K562 (cell line): ENCODE measurements around the gene METTL24. TPM values are rescaled to one million over a fixed set of nuclear protein-coding genes. Genes with fewer than 3 reads are reported as not detected.

Experiments
- ATAC-seq: fragments of 200-7000 bp; cut with Tn5 transposase; 3 replicates; pipeline ENCODE4 v1.9.1; 2020; ENCODE audit warnings: moderate library complexity
- BruUV-seq: library from RNA; stranded (reverse); fragments of 400-500 nt; replicated peaks from 2 replicates; lab custom pipeline; 2021; lab: Mats Ljungman, UMichigan
- CTCF ChIA-PET: fragments of 300-600 bp; formaldehyde crosslinking; extraction: SDS; loops from one replicate; lab custom pipeline; 2021; ENCODE audit warnings: low intra/inter-chr PET ratio; lab: Yijun Ruan, JAX
- POLR2A ChIA-PET: fragments of 300-600, 350-650 bp; sonication (Branson Sonifier 250); formaldehyde crosslinking; extraction: SDS; loops from one replicate; lab custom pipeline; 2021; ENCODE audit warnings: antibody characterized with exemption, inconsistent platforms; lab: Yijun Ruan, JAX
- DNase-seq, 4 experiments: peaks; one replicate each; pipeline versions ENCODE4 v3.0.0 to v3.0.0-alpha.2; 2011 to 2018; ENCODE audit warnings: low spot score in 3 of 4, mixed read lengths in 3 of 4; ENCODE audit errors: extremely low read depth in 1 of 4
- FAIRE-seq: peaks from 2 replicates; lab custom pipeline; 2011; peaks lifted over from hg19 to GRCh38; lab: Jason Lieb, UNC
- H2AFZ ChIP-seq: 2 replicates; pipeline ENCODE4 v1.6.0; 2011; ENCODE audit warnings: low read depth, low read length, control low read depth, inconsistent platforms
- H3K27ac ChIP-seq: fragments of 200-600 bp; 3 replicates; pipeline ENCODE4 v1.8.0; 2011; ENCODE audit warnings: low read depth, mild to moderate bottlenecking, control low read depth, inconsistent platforms, low read length, moderate library complexity, mixed read lengths; ENCODE audit errors: extremely low read depth
- H3K27me3 ChIP-seq, 2 experiments: fragments of 300-600 bp in 1 of 2; 2 replicates in 1 of 2; 3 replicates in 1 of 2; pipeline versions ENCODE4 v1.6.0 to v1.8.0; 2011; ENCODE audit warnings: inconsistent platforms in 2 of 2, low read length in 2 of 2, mild to moderate bottlenecking in 1 of 2, mixed read lengths in 1 of 2, moderate library complexity in 1 of 2; ENCODE audit not compliant: control insufficient read depth in 2 of 2, insufficient read depth in 2 of 2
- H3K36me3 ChIP-seq: fragments of 300-600 bp; 3 replicates; pipeline ENCODE4 v1.8.0; 2011; ENCODE audit warnings: mild to moderate bottlenecking, low read length, inconsistent platforms; ENCODE audit not compliant: control insufficient read depth, insufficient read depth
- H3K4me1 ChIP-seq, 2 experiments: fragments of 200-600 bp in 1 of 2; replicated peaks in 1 of 2; 2 replicates in 1 of 2; 3 replicates in 1 of 2; pipeline versions ENCODE4 v1.5.1 to v1.8.0; 2011; ENCODE audit warnings: inconsistent platforms in 2 of 2, low read length in 2 of 2, mild to moderate bottlenecking in 1 of 2, mixed read lengths in 1 of 2, moderate library complexity in 1 of 2; ENCODE audit not compliant: control insufficient read depth in 2 of 2, insufficient read depth in 2 of 2
- H3K4me2 ChIP-seq: 2 replicates; pipeline ENCODE4 v1.6.1; 2011; ENCODE audit warnings: low read length, control low read depth, inconsistent platforms, mixed read lengths; ENCODE audit not compliant: insufficient read depth
- H3K4me3 ChIP-seq: fragments of 200-600 bp; sonication (generic), shearing (Covaris generic); 2 replicates; pipeline ENCODE4 v1.5.1; 2016; ENCODE audit warnings: control low read depth, inconsistent platforms
- H3K79me2 ChIP-seq: fragments of 200-600 bp; 3 replicates; pipeline ENCODE4 v1.8.0; 2011; ENCODE audit warnings: low read length, inconsistent platforms; ENCODE audit not compliant: control insufficient read depth, insufficient read depth
- H3K9ac ChIP-seq, 2 experiments: 2 replicates each; pipeline versions ENCODE4 v1.6.0 to v1.6.1; 2011; ENCODE audit warnings: low read depth in 2 of 2, low read length in 2 of 2, control low read depth in 1 of 2, inconsistent platforms in 1 of 2, mild to moderate bottlenecking in 1 of 2, mixed read lengths in 1 of 2; ENCODE audit not compliant: insufficient read depth in 1 of 2
- H3K9me1 ChIP-seq: one replicate; pipeline ENCODE4 v1.6.0; 2011; ENCODE audit warnings: inconsistent platforms, mild to moderate bottlenecking, low read length, moderate library complexity; ENCODE audit not compliant: control insufficient read depth, insufficient read depth
- H3K9me3 ChIP-seq: replicated peaks from 2 replicates; pipeline ENCODE4 v1.5.1; 2011; ENCODE audit warnings: low read depth, low read length, inconsistent platforms; ENCODE audit not compliant: control insufficient read depth, insufficient read depth
- H4K20me1 ChIP-seq: replicated peaks from 2 replicates; pipeline ENCODE4 v1.6.1; 2011; ENCODE audit warnings: low read length, inconsistent platforms, mixed read lengths; ENCODE audit not compliant: control insufficient read depth, insufficient read depth
- CBFB ChIP-seq: sonication (generic); formaldehyde crosslinking; IDR thresholded peaks from 2 replicates; pipeline ENCODE4 v1.4.0; 2020; ENCODE audit warnings: mild to moderate bottlenecking, missing genetic modification reagents
- FOSL1 ChIP-seq: fragments of 200-800 bp; sonication (Bioruptor generic); conservative IDR thresholded peaks from 2 replicates; pipeline ENCODE4 v1.6.1; 2016; ENCODE audit warnings: missing genetic modification characterization, missing compliant biosample characterization
- LARP7 ChIP-seq: fragments of 450-650 bp; IDR thresholded peaks from 2 replicates; pipeline ENCODE4 v1.6.1; 2016
- STAG1 ChIP-seq: sonication (generic); formaldehyde crosslinking; IDR thresholded peaks from 2 replicates; pipeline ENCODE4 v1.5.0; 2020; ENCODE audit warnings: missing genetic modification reagents, borderline replicate concordance
- ZBTB8A ChIP-seq: fragments of 450-650 bp; IDR thresholded peaks from 2 replicates; pipeline ENCODE4 v1.6.1; 2018; ENCODE audit warnings: mild to moderate bottlenecking, moderate library complexity; ENCODE audit not compliant: partially characterized antibody
- ZNF77 ChIP-seq: fragments of 250-450 bp; sonication (Bioruptor Pico); IDR thresholded peaks from 2 replicates; pipeline ENCODE4 v1.5.0; 2020
- WGBS: fragments of 100-300 bp; shearing (Covaris generic); methylation state at CpG from one replicate; pipeline ENCODE4 v1.1.6; 2016; ENCODE audit warnings: low coverage, mixed read lengths; ENCODE audit not compliant: insufficient coverage; ENCODE audit errors: missing lambda C conversion rate; 5-methylcytosine and 5-hydroxymethylcytosine counted together
- in situ Hi-C: fragments of 300-500 bp; cut with MboI; formaldehyde crosslinking; loops from 4 replicates; pipeline ENCODE4 v1.15.0; 2018; ENCODE audit warnings: inconsistent platforms, mixed read lengths
- intact Hi-C: fragments of 100-400 bp; cut with micrococcal nuclease; formaldehyde crosslinking; loops from 2 replicates; pipeline ENCODE4 v1.14.2; 2022
- polyA plus RNA-seq, 8 experiments: library from polyadenylated mRNA; depleted of rRNA in 4 of 8; stranded (reverse) in 5 of 8; unstranded in 3 of 8; fragments of >200 nt; fragmentation: Nextera tagmentation in 2 of 8; fragmentation: Illumina TruSeq in 1 of 8; extraction: Ambion mirVana in 2 of 8; extraction: Trizol in 1 of 8; gene quantifications; 2 replicates each; pipeline versions ENCODE4 v1.2.1 to v1.2.3, GENCODE V29; 2011 to 2014; ENCODE audit warnings: inconsistent platforms in 1 of 8, missing spikeins in 1 of 8
- total RNA-seq, 7 experiments: library from RNA; depleted of rRNA in 6 of 7; stranded (reverse); fragments of >200 nt in 6 of 7; fragmentation: Illumina TruSeq in 2 of 7; extraction: Trizol in 2 of 7; gene quantifications; 2 replicates each; pipeline versions ENCODE4 v1.2.1 to v1.2.3, GENCODE V29; 2011 to 2021; ENCODE audit warnings: low replicate concordance in 1 of 7

METTL24 gene
- total and polyA plus RNA-seq, 9 of the 15 experiments (the other 6 are each of a cell fraction or from before 2014, with no cell fraction given): not detected

DNA sequence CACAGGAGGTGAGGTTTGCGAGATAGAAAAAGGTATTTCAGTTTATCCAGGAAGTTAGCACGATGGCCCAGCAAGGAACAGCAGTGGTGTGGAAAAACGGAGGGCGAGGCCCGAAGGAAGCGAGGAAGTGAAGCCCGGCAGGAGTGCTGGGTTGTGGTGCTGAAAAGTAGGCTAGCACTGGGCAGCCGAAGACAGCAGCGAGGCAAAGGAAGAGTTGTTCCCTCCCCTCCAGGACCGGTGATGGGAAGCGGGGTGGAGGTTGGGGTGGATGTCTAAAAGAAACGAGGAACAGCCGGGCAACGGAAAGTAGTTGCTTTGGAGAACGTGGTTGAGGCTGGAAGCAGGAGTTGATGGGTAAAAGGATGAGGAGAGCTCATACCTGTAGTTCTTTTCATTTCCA lies 1.4 kb downstream of the METTL24 start:
- no peak for DNase-seq
- Histone ChIP-seq H3K4me2 (no peak overlapping the region), H3K27ac (no peak overlapping the region), H3K9ac (no peak overlapping the region), H3K4me3 (no peak overlapping the region), H3K9me1 (no peaks in the 10 kb centered on the region), H3K27me3 (peaks cover 26 to 27% of the 10 kb centered on the region in 2 experiments; a peak in 4 of 5 replicates), H3K9me3 (no peaks in the 10 kb centered on the region), H3K4me1 (no peaks in the 10 kb centered on the region; a peak in 2 of 5 replicates), H3K36me3 (no peaks in the 10 kb centered on the region), H2AFZ (no peak overlapping the region), H3K79me2 (no peaks in the 10 kb centered on the region), H4K20me1 (no peaks in the 10 kb centered on the region)
- no peak for ATAC-seq
- TF ChIP-seq CBFB (CRISPR knock-in tag) (no peak), FOSL1 (tag) (no peak), ZNF77 (no peak), LARP7 (no peak)
- WGBS: 2% methylated on average over 15 of the region's 15 CpGs
- BruUV-seq: no TSS peak
- POLR2A ChIA-PET: interaction anchor here (1.4 kb wide), 1 partner anchor 10 kb away, joined by 3 read pairs; no protein-coding TSS in a partner anchor
- intact Hi-C loops (no loop called here), in situ Hi-C loops (no loop called here)
- FAIRE-seq: no peak
- CTCF ChIA-PET: no interaction called here

DNA sequence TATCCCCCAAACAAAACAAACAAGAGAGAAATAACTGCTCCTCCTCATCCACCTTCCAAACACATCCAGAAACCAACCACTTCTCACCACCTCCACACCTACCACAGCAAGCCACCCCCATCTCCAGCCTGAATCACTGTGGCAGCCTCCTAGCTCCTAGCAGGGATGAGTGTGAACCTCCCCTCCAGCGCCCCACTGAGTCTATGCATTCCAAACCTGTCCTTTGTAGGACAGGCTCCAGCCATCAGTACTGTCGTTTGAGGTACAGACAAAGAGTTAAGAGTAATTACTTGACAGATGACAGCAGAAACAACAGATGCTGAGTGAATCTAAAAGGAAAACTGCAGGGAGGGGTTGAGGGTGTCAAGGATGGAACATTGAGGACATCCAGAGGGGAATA lies 2.4 kb downstream of the METTL24 start:
- in situ Hi-C loops: no loop called here
- H3K36me3 ChIP-seq: no peaks in the 10 kb centered on the region
- 0% methylated on average over 2 of the region's 2 CpGs for WGBS
- no peaks in the 10 kb centered on the region for H4K20me1 ChIP-seq
- intact Hi-C loops: no loop called here
- no peak for ATAC-seq
- no peak overlapping the region for H3K4me2 ChIP-seq
- no peak for FAIRE-seq
- H3K9ac ChIP-seq: no peak overlapping the region
- H3K9me1 ChIP-seq: no peaks in the 10 kb centered on the region
- ChIA-PET CTCF (no interaction called here), POLR2A (interaction anchor here (0.7 to 1.4 kb wide), 3 partner anchors 10 to 83 kb away, joined by 3 to 4 read pairs (median 3); no protein-coding TSS in a partner anchor)
- H3K27me3 ChIP-seq: peaks cover 26 to 27% of the 10 kb centered on the region in 2 experiments; a peak in 4 of 5 replicates
- H3K4me3 ChIP-seq: no peak overlapping the region
- no TSS peak for BruUV-seq
- H2AFZ ChIP-seq: no peak overlapping the region
- no peak overlapping the region for H3K27ac ChIP-seq
- no peak for DNase-seq
- H3K79me2 ChIP-seq: no peaks in the 10 kb centered on the region
- no peaks in the 10 kb centered on the region for H3K9me3 ChIP-seq
- no peaks in the 10 kb centered on the region; a peak in 2 of 5 replicates for H3K4me1 ChIP-seq
- no peak for TF ChIP-seq STAG1 (CRISPR knock-in tag)
- TF ChIP-seq ZBTB8A: no peak
